HL-60/S4 treated with phorbol 12-myristate 13-acetate at 8.2 ng/mL for 4 days and 3 days (cell line): Measurements from ENCODE around the gene DPT.
"Not testable (repeated sequence)": the region's sequence is repeated elsewhere in the genome, so short reads cannot be mapped to it uniquely, and the experiment has no call there.

Source experiments
- in situ Hi-C: fragments of 300-500 bp; cut with MboI; formaldehyde crosslinking; loops from 2 replicates; pipeline ENCODE4 v1.15.0; 2022; ENCODE audit warnings: low sequenced_read_pairs

Gene DPT

DNA sequence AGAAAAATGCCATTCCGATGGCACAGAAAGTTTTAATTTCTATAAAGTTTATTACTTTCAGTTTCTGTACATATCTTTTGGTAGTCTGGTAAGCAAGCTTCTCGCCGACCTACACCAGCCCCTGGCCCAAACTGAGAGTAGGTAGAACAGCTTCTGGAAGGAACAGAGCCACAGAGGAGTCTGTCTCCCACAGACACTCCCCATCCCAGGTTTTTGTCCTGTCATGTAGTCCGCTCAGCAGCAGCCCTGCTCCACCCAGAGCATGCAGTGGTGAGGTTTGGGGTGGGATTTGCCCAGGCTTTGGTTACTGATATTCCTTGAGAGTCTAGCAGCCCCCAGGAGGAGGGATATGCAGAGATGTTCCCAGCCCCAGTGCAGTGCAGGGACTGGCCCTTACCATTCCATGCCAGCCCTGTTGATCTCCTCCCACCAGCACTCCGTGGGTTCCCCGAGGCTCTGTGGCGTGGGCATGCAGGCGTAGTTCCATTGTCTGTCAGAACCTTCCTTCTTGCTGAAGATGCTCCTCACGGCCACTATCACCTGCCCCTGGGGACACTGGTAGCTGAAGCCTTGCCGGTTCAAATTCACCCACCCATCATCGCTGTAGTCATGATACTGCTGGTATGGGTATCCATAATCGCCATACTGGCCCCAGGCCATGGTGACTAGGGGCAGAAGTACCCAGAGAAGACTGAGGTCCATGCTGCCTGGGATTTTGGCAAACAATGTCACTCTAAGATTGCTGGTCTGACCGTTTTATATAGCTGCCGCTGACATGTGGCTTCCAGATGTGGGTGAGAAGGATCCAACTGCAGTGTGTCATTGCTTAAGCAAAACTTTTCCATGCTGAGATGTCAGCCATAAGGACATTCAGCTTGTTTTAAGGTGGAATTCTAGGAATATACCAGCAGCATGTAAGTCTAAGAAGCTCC, at the start of gene DPT:
DPT (minus strand) TSS at position 734 of the 932 bp plus-strand sequence; CDS start at position 702, 32 bp downstream.
- in situ Hi-C loops = no loop called here

DNA sequence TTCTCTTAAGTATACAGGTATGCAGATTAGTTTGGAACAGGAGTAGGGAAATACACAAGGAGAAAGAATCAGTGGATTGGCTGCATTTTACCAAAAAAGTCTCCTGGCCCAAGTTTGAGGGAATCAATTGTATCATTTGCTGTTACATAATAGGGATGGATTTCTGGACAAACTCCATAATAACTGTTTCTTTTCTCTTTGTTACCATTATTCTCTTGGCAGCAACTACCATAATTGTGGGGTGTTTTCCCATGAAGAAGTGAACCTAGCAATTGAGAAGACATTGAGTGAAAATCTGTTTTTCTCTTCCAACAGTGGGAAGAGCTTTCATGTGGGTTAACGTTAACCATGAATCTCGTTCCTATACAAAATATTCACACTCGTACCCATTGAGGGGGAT, 46.4 kb upstream of the DPT start:
- in situ Hi-C loops = no loop called here

DNA sequence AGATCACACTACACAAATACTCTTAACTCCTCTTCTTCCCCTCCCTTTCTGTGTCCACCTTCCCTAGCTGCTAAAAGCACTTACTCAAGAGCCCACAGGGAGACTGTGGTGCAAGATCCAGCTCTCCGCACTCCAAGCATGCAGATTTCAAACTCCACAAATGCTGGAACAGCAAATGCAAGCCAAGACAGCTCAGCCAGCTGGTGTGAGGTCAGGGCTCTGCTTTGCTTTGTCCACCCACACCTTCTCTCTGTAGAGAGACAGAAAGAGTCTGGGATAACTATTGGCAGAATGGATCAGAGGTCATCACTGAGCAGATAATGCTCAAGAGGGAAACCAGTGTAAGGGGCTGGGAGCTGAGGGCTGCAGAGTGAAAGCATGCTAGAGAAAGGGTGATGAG, 45.2 kb upstream of the DPT start:
- in situ Hi-C loops = no loop called here

DNA sequence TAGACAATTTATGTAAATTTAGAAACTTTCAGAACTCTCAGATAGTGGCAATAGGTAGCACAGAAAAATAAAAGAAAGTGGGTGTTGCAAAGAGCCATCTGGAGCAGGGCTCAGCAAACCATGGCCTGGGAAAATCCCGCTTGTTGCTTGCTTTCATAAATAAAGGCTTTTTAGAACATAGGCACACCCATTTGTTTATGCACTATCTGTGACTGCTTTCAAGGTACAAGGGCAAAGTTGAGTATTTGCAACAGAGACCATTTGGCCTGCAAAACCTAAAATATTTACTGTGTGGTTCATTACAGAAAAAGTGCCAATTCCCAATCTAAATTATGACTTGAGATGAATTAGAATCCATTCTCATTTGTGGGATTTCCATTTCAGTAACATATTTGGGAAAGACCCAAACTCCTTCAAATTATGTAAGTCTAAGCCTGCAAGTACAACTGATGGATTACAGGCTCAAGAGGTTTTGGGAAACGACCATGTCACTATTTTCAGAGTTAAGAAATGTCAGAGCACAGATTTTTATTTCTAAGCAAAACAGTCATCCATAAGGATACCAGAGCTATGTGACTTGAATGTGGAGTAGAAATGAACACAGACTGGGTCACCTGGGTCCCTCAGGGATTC, 43.5 kb upstream of the DPT start:
- in situ Hi-C loops = no loop called here

DNA sequence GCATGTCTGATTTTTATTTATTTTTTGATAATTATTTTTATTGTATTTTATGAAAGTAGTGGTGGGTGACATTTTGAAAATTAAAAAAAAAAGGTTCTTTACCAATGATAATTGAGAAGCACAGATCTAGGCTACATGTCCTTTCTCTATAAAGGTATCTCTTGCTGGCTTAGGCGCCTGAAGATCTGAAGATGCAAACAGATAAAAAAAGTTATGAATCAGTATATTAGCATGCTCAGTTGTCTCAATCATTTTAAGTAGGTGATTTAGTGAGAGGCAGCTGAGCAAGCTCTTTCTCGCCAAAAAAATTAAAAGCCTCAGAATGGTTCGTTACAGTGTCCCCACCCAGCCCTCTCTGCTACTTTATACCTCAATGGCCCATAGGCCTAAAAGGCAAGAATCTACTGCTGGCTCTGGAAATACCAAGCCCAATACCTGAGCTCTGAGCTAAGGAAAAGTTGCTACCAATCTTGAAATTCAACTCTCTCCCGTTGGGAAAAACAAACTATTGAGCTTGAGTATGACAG, 42.2 kb upstream of the DPT start:
- in situ Hi-C loops = no loop called here

DNA sequence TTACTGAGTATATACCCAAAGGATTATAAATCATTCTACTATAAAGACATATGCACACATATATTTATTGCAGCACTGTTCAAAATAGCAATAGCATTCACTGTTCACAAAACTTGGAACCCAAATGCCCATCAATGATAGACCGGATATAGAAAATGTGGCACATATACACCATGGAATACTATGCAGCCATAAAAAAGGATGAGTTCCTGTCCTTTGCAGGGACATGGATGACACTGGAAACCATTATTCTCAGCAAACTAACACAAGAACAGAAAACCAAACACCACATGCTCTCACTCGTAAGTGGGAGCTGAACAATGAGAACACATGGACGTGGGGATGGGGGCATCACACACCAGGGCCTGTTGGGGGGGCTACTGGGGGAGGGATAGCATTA, 40.9 kb upstream of the DPT start:
- in situ Hi-C loops = not testable (repeated sequence)

DNA sequence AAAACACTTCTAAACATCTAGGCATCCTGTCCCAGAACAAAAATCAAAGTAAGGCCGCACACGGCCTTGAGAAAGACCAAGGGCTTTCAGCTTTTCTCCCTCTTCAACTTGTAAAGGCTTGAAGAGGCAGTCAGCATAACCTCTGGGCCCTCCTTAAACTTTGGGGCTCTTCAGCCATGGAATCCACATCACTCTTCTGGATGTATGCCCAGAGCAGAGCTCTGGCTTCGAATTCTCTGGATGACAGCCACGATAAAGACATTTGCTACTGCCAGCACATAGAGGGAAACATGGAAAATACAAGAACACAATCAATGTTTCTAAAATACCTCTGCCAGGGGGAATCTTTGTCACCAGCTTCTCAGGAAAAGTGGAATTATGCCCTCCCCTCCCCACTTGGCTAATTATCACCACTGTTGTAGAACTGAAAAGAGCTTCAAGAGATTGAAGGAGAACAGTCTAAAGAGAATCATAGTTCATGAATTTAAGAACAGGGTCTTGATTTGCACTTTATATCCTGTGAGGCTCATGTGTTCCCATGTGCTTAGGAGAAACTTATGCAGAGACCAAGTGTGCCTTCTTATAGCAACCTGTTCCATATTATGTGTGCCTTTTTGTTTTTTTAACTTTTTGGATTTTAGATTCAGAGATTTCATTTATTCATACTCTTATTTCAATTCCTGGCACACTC, 39.0 kb upstream of the DPT start:
- in situ Hi-C loops = no loop called here

DNA sequence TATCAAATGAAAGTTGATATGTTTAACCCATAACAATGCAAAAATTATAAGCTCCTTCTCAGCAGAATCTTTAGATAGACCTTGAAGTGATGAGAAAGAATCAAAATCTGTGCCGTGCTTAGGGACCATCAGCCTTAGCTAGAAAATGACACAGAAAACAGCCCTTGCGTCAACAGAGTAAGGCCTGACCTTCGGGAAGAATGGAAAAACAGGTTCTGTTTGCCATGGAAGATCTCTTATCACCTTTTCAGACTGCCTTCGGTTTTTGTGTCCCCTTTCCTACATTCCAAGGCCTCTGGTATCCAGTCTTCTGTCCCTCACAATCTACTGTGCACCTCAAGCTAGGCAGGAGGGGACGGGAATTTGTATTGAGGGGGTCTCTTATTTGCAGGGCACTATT, 37.6 kb upstream of the DPT start:
- in situ Hi-C loops = no loop called here

DNA sequence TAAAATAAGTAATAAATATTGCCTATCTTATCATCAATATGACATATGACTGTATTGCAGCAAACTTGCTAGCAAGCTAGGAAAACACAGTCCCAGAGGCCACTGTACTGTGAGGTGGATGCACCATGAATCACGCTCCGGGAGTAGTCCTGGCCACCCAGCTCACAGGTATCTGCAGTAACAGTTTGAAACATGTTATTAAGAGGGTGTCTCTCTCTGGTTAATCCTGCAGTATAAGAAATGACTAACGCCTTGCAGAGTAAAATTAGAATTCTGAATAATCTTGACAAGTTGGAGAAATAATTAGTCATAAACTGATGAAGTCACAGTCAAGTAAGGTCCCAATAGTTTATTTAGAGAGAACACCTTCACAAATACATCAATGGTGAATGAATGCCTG, 34.0 kb upstream of the DPT start:
- in situ Hi-C loops = no loop called here

DNA sequence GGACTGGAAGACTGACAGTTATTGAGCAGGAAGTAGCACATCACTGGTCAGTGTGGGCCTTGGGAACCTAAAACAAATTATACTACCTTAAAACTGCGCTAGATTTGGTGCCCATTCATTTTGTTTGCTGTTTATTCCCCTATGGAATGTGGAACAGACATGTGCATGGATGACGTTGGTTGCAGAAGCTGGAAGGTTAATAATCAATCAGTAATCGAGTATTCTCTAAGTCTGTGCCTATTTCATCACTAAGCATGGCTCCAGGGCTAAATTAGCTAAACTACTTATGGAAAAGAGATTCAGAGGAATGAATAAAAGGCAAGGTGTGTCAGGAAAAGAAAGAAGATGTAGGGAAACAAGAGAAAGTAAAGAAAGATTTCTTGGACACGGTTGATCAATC, 33.5 kb upstream of the DPT start:
- in situ Hi-C loops = no loop called here

DNA sequence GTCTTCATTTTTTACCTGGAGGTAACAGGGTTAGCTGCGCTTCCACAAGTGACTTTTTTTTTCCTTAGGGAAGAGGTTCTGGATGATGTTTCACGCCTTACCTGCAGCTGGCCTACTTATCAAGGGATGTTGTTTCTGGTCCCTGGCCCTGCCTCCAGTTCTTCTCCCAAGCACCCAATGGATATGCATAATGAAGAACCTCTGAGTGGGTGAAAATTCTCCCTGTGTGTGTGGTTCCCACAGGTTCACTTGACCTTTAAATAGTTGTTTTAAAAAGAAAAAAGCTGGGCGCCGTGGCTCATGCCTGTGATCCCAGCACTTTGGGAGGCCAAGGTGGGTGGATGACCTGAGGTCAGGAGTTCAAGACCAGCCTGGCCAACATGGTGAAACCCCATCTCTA, 31.8 kb upstream of the DPT start:
- in situ Hi-C loops = no loop called here

DNA sequence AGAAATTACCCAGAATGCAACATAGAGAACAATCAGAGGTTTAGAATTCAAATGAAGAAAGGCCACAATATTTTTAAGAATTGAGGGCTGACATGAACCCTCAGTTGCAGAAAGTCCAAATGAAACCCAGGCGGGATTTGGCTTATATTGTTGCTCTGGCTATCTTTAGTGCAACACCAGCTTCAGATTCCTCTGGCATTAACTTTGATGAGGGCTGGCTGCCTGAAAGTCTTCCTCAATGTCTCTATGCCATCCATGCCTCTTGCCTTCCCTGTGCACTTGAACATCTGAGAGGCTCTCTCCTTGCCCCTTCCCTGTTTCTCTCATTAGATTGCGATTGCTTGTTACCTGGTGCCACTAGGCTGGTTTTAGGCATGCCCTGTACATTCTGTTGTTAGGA, 31.2 kb upstream of the DPT start:
- in situ Hi-C loops = no loop called here

DNA sequence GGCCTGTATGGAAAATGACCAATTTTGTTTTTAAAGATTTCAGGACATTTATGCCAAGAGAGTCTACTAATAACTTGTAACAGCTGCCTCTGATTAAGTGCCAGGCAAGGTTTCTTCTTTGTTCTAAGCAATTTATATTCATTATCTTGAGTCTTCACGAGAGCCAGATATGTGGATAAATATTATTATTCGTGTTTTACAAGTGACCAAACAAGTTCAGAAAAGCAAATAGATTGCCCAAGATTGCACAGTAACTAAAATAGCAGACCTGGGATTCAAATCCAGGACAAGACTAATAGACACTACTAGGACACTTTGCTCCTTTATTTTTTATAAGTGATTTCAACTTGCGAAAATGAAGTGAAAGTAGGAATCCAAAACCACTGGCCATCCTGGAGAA, 30.1 kb upstream of the DPT start:
- in situ Hi-C loops = no loop called here

DNA sequence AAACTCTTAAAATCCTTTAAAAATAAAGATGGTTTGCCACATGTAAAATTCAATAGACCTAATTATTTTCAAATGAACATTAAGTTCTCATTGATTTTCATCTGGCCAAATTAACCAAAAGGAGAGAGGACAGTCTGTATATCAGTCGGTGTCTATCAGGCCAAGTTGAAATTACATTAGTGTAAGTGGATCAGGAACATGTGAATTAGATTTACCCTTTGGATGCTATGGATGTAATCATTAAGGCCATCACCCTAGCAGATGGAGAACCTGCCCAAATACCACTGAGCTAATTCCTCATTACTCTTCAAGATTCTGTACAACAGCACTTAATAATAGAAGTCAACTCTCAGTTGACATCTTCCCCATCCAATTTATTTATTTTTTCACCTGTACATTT, 29.5 kb upstream of the DPT start:
- in situ Hi-C loops = no loop called here

DNA sequence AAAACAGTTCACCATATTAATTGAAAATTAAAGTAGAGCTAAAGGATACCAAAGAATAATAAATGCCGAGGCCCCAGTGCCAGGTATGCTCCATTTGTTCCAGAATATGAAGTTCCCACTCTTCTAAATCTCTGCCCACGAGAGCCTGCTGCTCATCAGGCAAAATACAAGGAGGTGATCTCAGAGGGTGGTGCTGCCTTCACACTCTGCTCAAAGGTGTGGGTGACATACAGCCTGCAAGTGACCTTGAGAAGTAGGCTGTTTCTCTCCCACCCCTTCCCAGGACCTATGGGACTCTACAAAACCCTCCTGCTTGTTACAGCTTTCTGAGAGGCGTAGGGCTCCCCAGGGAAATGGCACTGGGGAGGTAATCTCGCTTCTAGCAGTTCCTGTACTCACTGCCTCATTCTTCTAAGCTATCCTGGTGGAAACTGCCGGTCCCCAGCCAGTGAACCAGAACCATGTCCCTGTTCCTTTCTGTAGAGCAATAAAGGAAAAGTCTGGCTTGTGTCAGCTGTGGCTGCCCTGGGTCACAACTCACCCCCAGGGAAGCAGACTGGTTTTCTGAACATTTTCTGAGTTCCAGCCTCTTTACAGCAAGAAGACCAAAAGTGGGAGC, 26.9 kb upstream of the DPT start:
- in situ Hi-C loops = no loop called here

DNA sequence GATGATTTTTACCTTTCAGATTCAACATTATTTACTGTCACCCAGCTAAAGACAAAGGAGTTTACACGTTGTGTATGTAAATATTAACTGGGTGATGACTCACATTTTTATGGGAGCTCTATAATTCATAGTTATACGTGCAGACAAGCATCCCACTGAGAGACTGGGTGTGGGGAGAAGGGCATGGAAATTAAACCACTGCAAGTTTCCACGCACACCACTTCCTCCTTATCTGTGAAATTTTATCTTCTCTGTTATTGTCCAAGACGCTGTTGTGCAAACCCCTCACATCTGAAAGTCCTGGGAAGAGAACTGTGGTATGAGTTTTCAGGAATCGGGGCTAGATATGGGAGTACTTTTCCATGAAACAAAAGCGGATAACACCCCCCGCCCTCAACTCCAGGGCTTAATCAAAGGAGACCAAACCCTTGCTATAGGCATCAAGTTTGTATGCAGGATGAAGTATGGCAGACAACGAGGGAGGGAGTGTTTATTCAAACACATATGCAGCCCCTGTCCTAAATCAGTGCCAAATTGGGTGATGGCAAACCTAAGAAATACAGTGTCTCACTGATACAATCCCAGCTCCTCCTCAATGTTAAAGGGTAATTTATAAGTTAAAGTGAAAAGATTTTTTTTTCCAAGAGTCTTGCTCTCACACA, 23.3 kb upstream of the DPT start:
- in situ Hi-C loops = no loop called here

DNA sequence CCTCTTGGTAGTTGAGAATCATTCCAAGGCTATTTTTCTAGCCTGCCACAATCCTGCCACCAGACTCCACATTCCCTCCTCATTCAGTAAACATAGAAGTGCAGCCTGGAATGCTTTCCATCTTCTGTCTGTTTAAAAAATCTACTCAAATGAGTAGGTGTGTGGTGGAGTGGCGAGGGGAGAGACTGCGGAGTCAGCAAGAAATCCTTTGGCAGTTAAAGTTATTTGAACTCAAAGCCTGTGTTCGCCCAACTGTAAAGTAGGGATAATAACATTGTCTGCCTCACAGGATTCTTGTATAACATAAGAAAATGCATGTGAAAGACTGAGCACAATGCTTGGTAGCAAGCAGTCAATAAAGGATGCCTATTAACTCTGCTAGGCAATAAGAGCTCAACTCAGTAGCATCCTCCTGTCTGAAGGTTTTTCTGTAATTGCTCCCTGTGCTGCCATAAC, 22.2 kb upstream of the DPT start:
- in situ Hi-C loops = no loop called here

DNA sequence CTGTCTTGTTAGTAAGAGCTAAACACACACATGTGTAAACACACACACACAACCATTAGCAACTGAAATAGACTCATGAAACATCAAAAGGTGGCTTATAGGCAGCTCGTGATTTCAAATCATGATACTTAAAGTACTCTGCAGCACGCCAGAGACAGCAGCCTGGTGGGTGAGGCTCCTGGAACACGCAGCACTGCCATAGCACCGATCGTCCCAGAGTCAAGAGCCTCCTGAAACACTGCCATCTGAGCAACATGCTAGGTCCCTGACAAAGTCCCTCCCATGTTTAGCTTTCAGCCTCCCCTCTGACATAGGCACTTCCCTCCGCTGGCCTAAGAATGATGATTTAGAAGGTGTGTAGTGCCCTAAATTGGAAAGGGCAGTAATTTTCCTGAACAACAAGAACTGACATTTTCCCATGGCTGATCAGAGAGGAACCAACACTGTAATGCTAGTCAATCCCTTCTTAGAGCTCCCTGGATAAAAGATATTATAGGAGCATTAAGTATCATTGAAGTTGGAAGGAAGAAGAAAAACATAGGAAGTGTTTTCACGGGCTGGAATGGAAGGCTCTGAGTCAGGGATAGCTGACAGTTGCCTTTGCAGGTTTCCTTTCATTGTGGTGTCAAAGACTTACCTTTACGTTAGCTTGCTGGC, 14.1 kb upstream of the DPT start:
- in situ Hi-C loops = no loop called here

DNA sequence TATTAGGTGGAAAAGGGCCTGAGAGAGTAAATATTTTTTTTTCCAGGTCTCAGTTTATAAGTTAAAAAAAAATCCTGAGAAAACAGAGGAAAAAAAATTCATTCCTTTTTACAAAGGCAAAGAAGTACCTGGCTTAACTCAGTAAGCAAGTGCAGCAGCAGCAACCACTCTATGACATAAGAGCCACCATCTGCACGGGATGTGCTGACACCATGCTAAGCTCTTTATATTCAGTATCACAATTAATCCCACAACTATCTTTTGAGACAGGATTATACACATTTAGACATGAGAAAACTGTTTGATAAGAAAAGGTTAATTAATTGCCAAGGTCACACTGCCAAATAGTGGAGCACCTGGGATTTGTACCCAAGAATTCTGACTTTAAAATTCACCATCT, 13.4 kb upstream of the DPT start:
- in situ Hi-C loops = no loop called here

DNA sequence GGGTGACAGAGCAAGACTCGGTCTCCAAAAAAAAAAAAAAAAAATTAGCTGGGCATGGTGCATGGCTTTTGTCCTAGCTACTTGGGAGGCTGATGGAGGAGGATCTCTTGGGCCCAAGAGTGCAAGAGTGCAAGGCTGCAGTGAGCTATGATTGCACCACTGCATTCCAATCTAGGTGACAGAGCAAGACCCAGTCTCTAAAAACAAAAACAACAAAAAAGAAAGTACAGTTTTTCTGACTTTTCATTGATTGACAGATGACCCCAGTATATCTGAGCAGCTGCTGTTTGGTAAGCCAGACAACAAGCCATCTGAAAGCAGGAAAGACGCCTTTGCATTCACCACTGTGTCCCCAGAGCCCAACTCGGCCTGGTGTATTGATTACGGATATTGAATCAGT, 10.9 kb upstream of the DPT start:
- in situ Hi-C loops = no loop called here
